ENCODE results near the gene GRAMD1C.
A peak's percentile ranks its signal among the peaks of the same experiment; 100 is the strongest.

DNA sequence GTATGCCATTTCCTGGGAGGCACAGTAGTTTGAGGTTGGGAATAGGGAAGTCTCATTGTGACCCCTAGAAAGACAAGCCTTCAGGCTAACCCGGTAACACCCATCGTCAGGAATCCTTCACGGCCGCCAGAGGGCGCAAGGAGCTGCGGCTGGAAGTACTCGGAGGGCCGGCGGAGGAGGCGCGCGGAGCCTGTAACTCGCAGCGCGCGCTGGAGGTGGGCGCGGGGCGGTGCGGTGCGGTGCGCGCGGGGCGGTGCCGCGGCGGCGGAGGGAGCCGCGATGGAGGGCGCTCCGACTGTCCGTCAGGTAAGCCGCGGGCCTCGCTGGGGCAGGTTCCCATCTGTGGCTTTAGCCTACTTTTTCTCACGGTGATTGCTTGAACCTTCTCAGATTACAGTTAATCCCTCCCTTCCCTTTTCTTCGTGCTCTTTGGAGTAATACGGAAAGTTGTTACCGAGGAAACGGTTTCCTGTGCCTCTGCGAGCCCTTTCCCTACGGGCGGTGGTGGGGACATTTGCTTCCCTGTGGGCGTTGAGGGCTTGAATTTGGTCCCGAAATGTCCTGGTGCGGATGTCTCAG is at the start of gene GRAMD1C:
- TF ChIP-seq CEBPB (tag; IDR thresholded peaks at IDR 0.05) (no peak), TEAD2 (tag; IDR thresholded peaks at IDR 0.05) (no peak), POLR2A (conservative IDR thresholded peaks at IDR 0.05) (no peak), CTCF (IDR thresholded peaks at IDR 0.05 in 2 of 3, conservative IDR thresholded peaks at IDR 0.05 in 1 of 3; ENCODE audit: insufficient read depth in 2 of 3, low read depth in 1 of 3, low read length in 3 of 3) (peak; percentile 63 to 83 (median 75)), MITF (IDR thresholded peaks at IDR 0.05) (no peak), GATAD2B (IDR thresholded peaks at IDR 0.05; ENCODE audit: borderline replicate concordance) (peak; percentile 17; the same call in 1 of the 2 replicates), ZNF785 (CRISPR knock-in tag; IDR thresholded peaks at IDR 0.05) (no peak)
